Neural crest cell (in vitro differentiated cells): ENCODE results near the gene MRI1. TPM values are rescaled to one million over a fixed set of nuclear protein-coding genes. Genes with fewer than 3 reads are reported as not detected.
"Not testable (repeated sequence)": the region's sequence is repeated elsewhere in the genome, so short reads cannot be mapped to it uniquely, and the experiment has no call there.

ENCODE experiments used
- DNase-seq: peaks from one replicate; pipeline ENCODE4 v3.0.0; 2021; ENCODE audit warnings: low read depth, mixed read lengths, low spot score
- H3K27ac Mint-ChIP-seq: one replicate; pipeline ENCODE4 v1.8.0; 2021; ENCODE audit warnings: mild to moderate bottlenecking, mixed read lengths; ENCODE audit not compliant: unreplicated experiment
- H3K27me3 Mint-ChIP-seq: 2 replicates; pipeline ENCODE4 v1.8.0; 2021; ENCODE audit warnings: low read depth, mild to moderate bottlenecking, mixed read lengths
- H3K36me3 Mint-ChIP-seq: 2 replicates; pipeline ENCODE4 v1.8.0; 2021; ENCODE audit warnings: low read depth, mild to moderate bottlenecking, mixed read lengths
- H3K4me1 Mint-ChIP-seq: 2 replicates; pipeline ENCODE4 v1.8.0; 2021; ENCODE audit warnings: mixed read lengths
- H3K4me3 Mint-ChIP-seq: one replicate; pipeline ENCODE4 v1.8.0; 2021; ENCODE audit warnings: mild to moderate bottlenecking, mixed read lengths
- H3K9me3 Mint-ChIP-seq: 2 replicates; pipeline ENCODE4 v1.8.0; 2021; ENCODE audit warnings: mixed read lengths
- total RNA-seq: library from RNA; stranded (reverse); gene quantifications from 2 replicates; pipeline ENCODE4 v1.2.1, GENCODE V29; 2021
- TF ChIP-seq, protein P1 (sequence below): fragments of 200-600 bp; sonication (generic); conservative IDR thresholded peaks from 2 replicates; pipeline ENCODE4 v1.5.0; 2021; ENCODE audit warnings: antibody characterized with exemption, mild to moderate bottlenecking

The MRI1 gene
- total RNA-seq, 1 donor from 2014 or later: 24.0 TPM

DNA sequence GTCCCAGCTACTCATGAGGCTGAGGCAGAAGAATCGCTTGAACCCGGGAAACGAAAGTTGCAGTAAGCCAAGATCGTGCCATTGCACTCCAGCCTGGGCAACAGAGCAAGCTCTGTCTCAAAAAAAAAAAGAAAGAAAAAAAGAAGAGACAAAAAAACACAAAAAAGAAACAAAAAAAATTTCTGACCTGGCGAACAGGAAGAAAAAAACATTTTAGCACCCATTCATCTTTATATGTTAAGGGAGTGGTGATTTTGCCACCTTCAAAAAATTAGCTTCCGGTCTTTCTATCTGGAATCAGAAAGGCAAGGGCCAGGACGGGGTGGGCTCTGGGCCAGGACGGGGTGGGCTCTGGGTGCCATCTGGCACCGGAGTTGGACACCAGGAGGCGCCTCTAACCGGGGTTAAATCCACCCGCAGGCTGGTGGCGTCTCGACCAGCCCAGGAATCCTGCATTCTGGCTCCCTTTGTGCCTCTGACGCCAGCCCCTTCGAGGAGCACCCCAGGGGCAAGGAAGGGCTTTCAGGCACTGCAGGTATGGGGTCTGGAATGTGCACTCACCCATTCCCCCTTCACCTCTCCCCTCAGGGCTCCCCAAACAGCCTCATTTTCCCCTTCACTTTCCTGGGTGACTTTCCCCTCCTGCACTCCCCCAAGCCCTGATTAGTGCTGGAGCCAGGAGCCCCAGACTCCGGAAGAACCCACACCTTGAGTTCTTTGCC, 20.6 kb downstream of the MRI1 start:
- Mint-ChIP-seq H3K27me3 (peaks cover 3% of the 10 kb centered on the region), H3K27ac (no peak overlapping the region), H3K4me1 (peaks cover 19% of the 10 kb centered on the region), H3K36me3 (no peaks in the 10 kb centered on the region), H3K4me3 (no peak overlapping the region), H3K9me3 (no peaks in the 10 kb centered on the region)
- TF ChIP-seq, protein P1, sequence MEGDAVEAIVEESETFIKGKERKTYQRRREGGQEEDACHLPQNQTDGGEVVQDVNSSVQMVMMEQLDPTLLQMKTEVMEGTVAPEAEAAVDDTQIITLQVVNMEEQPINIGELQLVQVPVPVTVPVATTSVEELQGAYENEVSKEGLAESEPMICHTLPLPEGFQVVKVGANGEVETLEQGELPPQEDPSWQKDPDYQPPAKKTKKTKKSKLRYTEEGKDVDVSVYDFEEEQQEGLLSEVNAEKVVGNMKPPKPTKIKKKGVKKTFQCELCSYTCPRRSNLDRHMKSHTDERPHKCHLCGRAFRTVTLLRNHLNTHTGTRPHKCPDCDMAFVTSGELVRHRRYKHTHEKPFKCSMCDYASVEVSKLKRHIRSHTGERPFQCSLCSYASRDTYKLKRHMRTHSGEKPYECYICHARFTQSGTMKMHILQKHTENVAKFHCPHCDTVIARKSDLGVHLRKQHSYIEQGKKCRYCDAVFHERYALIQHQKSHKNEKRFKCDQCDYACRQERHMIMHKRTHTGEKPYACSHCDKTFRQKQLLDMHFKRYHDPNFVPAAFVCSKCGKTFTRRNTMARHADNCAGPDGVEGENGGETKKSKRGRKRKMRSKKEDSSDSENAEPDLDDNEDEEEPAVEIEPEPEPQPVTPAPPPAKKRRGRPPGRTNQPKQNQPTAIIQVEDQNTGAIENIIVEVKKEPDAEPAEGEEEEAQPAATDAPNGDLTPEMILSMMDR: peak; percentile 74
- DNase-seq: peak; percentile 63

DNA sequence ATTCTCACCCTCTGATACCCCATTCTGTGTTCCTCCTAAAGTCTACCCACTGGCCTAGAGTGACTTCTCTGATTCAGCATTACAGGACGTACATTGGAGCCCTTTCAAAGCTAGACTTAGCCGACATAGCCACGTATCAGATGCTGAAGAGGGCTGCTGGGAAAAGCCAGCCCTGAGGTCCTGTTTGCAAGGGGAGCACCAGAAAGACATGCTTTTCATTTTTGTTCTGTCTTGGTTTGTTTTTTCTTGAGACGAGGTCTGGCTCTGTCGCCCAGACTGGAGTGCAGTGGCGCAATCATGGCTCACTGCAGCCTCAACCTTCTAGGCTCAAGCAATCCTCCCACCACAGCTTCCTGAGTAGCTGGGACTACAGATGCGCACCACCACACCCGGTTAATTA, 24.7 kb downstream of the MRI1 start:
- no peak for DNase-seq
- Mint-ChIP-seq H3K4me1 (peaks cover 4% of the 10 kb centered on the region), H3K9me3 (no peaks in the 10 kb centered on the region), H3K27ac (no peak overlapping the region), H3K27me3 (peaks cover 3% of the 10 kb centered on the region), H3K4me3 (no peak overlapping the region), H3K36me3 (no peaks in the 10 kb centered on the region)
- TF ChIP-seq, protein P1: no peak

DNA sequence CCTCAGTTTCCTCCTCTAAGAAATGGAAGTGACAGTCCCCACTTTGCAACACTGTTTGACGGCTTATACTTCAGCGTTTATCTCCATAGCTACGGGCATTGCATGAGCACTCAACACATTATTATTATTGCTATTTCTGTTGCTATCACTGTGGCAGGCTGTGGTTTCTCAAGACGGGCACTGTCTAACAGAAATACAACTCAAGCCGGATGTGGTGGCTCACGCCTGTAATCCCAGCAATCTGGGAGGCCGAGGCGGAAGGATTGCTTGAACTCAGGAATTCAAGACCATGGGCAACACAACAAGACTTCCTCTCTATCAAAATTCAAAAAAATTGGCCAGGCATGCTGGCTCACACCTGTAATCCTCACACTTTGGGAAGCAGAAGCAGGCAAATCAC, 26.0 kb downstream of the MRI1 start:
- no peak overlapping the region for H3K27ac Mint-ChIP-seq
- no peaks in the 10 kb centered on the region for H3K27me3 Mint-ChIP-seq
- TF ChIP-seq, protein P1: no peak
- no peaks in the 10 kb centered on the region for H3K36me3 Mint-ChIP-seq
- H3K4me3 Mint-ChIP-seq: peak overlapping the region; percentile 41
- H3K4me1 Mint-ChIP-seq: peaks cover 15% of the 10 kb centered on the region
- H3K9me3 Mint-ChIP-seq: no peaks in the 10 kb centered on the region
- no peak for DNase-seq

DNA sequence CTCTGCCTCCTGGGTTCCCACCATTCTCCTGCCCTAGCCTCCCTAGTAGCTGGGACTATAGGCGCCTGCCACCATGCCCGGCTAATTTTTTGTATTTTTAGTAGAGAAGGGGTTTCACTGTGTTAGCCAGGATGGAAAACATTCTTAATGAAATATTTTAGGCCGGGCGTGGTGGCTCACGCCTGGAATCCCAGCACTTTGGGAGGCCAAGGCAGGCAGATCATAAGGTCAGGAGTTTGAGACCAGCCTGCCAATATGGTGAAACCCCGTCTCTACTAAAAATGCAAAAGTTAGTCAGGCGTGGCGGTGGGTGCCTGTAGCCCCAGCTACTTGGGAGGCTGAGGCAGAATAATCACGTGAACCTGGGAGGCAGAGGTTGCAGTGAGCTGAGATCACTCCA, 29.0 kb downstream of the MRI1 start:
- Mint-ChIP-seq H3K4me3 (peak overlapping the region; percentile 98), H3K4me1 (peaks cover 23% of the 10 kb centered on the region)
- not testable (repeated sequence) for H3K27ac Mint-ChIP-seq, H3K9me3 Mint-ChIP-seq, H3K36me3 Mint-ChIP-seq, DNase-seq, H3K27me3 Mint-ChIP-seq

DNA sequence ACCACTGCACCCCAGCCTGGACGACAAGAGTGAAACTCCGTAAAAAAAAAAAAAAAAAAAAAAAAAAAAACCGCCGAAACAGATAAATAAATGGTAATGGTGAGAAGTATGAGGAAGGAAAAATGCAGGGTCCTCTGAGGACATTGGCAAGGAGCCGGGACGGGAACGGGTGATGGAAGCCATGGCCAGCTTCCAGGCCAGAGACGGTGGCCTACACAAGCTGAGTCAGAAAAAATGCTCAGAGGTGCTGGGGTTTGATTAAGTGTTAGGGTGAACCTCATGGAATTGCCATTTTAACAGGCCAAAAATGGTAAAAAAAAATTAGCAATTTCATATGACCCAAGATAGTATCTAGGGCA, 30.1 kb downstream of the MRI1 start:
- DNase-seq: no peak
- Mint-ChIP-seq H3K9me3 (no peaks in the 10 kb centered on the region), H3K27me3 (no peaks in the 10 kb centered on the region), H3K4me3 (peak overlapping the region; percentile 98), H3K27ac (peak overlapping the region; percentile 99), H3K4me1 (peaks cover 23% of the 10 kb centered on the region), H3K36me3 (no peaks in the 10 kb centered on the region)
- TF ChIP-seq, protein P1: no peak

DNA sequence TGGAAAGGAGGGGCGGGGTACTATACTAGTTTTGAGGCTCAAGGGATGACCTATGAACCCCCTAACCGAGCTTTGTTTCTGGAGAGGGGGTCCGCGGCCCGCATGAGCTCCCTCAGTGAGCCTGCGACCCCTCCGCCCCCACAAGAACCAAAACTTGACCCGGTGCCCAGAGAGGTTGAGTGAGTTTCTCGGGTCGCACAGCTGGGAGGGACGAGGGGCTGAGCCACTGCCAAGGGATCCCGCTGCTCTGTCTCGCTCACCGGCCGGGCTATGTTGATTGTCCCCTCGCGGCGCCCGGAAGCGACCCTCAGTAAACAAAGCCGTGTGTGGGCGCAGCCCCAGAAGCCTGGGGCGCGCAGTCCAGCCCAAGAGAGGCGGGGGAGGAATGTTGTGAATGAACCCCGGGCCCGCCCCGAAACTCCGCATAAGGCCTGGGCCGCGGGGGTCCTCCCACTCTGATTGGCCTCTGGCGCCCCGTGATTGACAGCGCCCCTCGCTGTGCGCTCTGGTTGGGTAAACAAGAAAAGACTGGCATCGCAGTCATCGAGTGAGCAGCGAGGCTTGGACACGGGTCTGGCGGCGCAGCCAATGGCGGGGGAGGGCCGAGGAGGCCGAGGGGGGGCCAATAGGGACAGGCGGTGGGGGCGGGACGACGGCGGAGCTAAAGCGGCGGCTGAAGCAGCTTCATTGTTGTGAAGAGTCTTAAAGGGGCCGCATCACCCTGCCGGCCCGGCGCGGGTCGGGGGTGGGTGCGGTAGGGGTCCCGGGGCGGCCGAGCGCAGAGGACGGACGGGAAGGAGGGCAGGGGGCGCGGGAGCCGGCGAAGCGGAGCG, 30.7 kb downstream of the MRI1 start, which contains the start of gene ZSWIM4:
Gene ZSWIM4 (plus strand): TSS at position 687 of the 833 bp plus-strand sequence. CDS start 206 bp downstream, outside the sequence.
- H3K9me3 Mint-ChIP-seq: no peaks in the 10 kb centered on the region
- peak within 1 kb of the TSS; percentile 99 for H3K27ac Mint-ChIP-seq
- peak within 1 kb of the TSS; percentile 98 for H3K4me3 Mint-ChIP-seq
- no peaks in the 10 kb centered on the region for H3K36me3 Mint-ChIP-seq
- TF ChIP-seq, protein P1: no peak
- DNase-seq: peak; percentile 95
- H3K4me1 Mint-ChIP-seq: peaks cover 23% of the 10 kb centered on the region
- H3K27me3 Mint-ChIP-seq: no peaks in the 10 kb centered on the region
